Stimulated activated CD8-positive, alpha-beta memory T cell treated with anti-CD3 and anti-CD28 coated beads, Interleukin-15, amount 100 ng/mL, for 1 hour (primary cell): ENCODE measurements around the gene CHRNG.

ENCODE experiments used
- DNase-seq: peaks from one replicate; pipeline ENCODE4 v3.0.0-alpha.2; 2020; ENCODE audit warnings: low read depth

Gene CHRNG

GRCh38 chr2:232539298-232540231 lies at the start of gene CHRNG:
TSS of gene CHRNG (plus strand) at chr2:232539692. CDS start at chr2:232539748, 56 bp downstream.
- no peak for DNase-seq

- no peak for DNase-seq
Observed at GRCh38 chr2:232490221-232491138, 49.0 kb upstream of the CHRNG start.

- no peak for DNase-seq
Observed at GRCh38 chr2:232491139-232491780, 48.2 kb upstream of the CHRNG start.

GRCh38 chr2:232492236-232492848 lies 47.1 kb upstream of the CHRNG start:
- no peak for DNase-seq

- DNase-seq: no peak
Observed at GRCh38 chr2:232492963-232493700, 46.4 kb upstream of the CHRNG start.

- DNase-seq: no peak
Observed at GRCh38 chr2:232493701-232494474, 45.6 kb upstream of the CHRNG start.

GRCh38 chr2:232494542-232494941 lies 45.0 kb upstream of the CHRNG start:
- no peak for DNase-seq

- DNase-seq: no peak
Observed at GRCh38 chr2:232495292-232495691, 44.2 kb upstream of the CHRNG start.

- no peak for DNase-seq
Observed at GRCh38 chr2:232496501-232497270, 42.8 kb upstream of the CHRNG start.

- DNase-seq: no peak
Observed at GRCh38 chr2:232497348-232497747, 42.1 kb upstream of the CHRNG start.

GRCh38 chr2:232498452-232498851 lies 41.0 kb upstream of the CHRNG start:
- DNase-seq: no peak

- no peak for DNase-seq
Observed at GRCh38 chr2:232501331-232501771, 38.1 kb upstream of the CHRNG start.

GRCh38 chr2:232501794-232502390 lies 37.6 kb upstream of the CHRNG start:
- no peak for DNase-seq

GRCh38 chr2:232502511-232502910 lies 37.0 kb upstream of the CHRNG start:
- DNase-seq: no peak

- DNase-seq: no peak
Observed at GRCh38 chr2:232502911-232503808, 36.3 kb upstream of the CHRNG start.

- no peak for DNase-seq
Observed at GRCh38 chr2:232503809-232504323, 35.6 kb upstream of the CHRNG start.

GRCh38 chr2:232504438-232504837 lies 35.1 kb upstream of the CHRNG start:
- no peak for DNase-seq

GRCh38 chr2:232505856-232506255 lies 33.6 kb upstream of the CHRNG start:
- DNase-seq: no peak
